ENCODE results near the gene RBM6.

- TF ChIP-seq CTCF (IDR thresholded peaks at IDR 0.05; ENCODE audit: low read length) (no peak), EZH2 (IDR thresholded peaks at IDR 0.05; ENCODE audit: borderline replicate concordance, low read length) (no peak)
These were observed 15.3 kb upstream of the RBM6 start for GRCh38 chr3:49924683-49925082.

Measured in OCI-LY1 (cell line).